SK-N-SH treated with all-trans-retinoic acid at 6 μM for 48 hours (cell line): Measurements from ENCODE around the gene IL20.

ENCODE experiments used
- CSRNP3 ChIP-seq: fragments of 250-450 bp; sonication (Bioruptor Pico); IDR thresholded peaks from 2 replicates; pipeline ENCODE4 v1.5.1; 2021; ENCODE audit warnings: mild to moderate bottlenecking, moderate library complexity
- ESRRG ChIP-seq: fragments of 250-450 bp; sonication (Bioruptor Pico); IDR thresholded peaks from 2 replicates; pipeline ENCODE4 v1.6.1; 2021; ENCODE audit warnings: mild to moderate bottlenecking
- TOX ChIP-seq: fragments of 250-450 bp; sonication (Bioruptor Pico); IDR thresholded peaks from 2 replicates; pipeline ENCODE4 v1.8.0; 2021; ENCODE audit warnings: mild to moderate bottlenecking, moderate library complexity, borderline replicate concordance
- ZFP30 ChIP-seq: fragments of 450-650 bp; formaldehyde crosslinking; IDR thresholded peaks from 2 replicates; pipeline ENCODE4 v1.5.0; 2022; ENCODE audit warnings: mild to moderate bottlenecking, moderate library complexity
- ZNF565 ChIP-seq: fragments of 450-650 bp; formaldehyde crosslinking; conservative IDR thresholded peaks from 2 replicates; pipeline ENCODE4 v1.5.0; 2020; ENCODE audit warnings: low read depth, mild to moderate bottlenecking, moderate library complexity
- TF ChIP-seq, protein P1 (sequence below): fragments of 250-450 bp; sonication (Bioruptor Pico); IDR thresholded peaks from 2 replicates; pipeline ENCODE4 v1.5.1; 2020; ENCODE audit warnings: low read depth, mild to moderate bottlenecking, moderate library complexity

- TF ChIP-seq TOX (CRISPR knock-in tag) (no peak), ZFP30 (CRISPR knock-in tag) (no peak), ESRRG (CRISPR knock-in tag) (no peak), CSRNP3 (CRISPR knock-in tag) (no peak), ZNF565 (CRISPR knock-in tag) (no peak)
- TF ChIP-seq, protein P1, sequence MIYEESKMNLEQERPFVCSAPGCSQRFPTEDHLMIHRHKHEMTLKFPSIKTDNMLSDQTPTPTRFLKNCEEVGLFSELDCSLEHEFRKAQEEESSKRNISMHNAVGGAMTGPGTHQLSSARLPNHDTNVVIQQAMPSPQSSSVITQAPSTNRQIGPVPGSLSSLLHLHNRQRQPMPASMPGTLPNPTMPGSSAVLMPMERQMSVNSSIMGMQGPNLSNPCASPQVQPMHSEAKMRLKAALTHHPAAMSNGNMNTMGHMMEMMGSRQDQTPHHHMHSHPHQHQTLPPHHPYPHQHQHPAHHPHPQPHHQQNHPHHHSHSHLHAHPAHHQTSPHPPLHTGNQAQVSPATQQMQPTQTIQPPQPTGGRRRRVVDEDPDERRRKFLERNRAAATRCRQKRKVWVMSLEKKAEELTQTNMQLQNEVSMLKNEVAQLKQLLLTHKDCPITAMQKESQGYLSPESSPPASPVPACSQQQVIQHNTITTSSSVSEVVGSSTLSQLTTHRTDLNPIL (CRISPR knock-in tag): no peak
Observed at GRCh38 chr1:206900149-206900548, 34.7 kb downstream of the IL20 start.
